Omental fat pad (tissue), 4 donors: ENCODE measurements around the gene ZCWPW1. TPM values are rescaled to one million over a fixed set of nuclear protein-coding genes. Genes with fewer than 3 reads are reported as not detected.

Source experiments
- ATAC-seq: fragments of 150-250 bp; one replicate; pipeline ENCODE4 v1.9.1; 2016; ENCODE audit warnings: mild to moderate bottlenecking, moderate library complexity; ENCODE audit not compliant: low FRiP score
- DNase-seq: peaks from one replicate; pipeline ENCODE4 v3.0.0-alpha.2; 2019; ENCODE audit warnings: low spot score
- total RNA-seq, 4 donors: library from RNA; depleted of rRNA; stranded (reverse); fragments of >200 nt; gene quantifications; one replicate each; pipeline ENCODE4 v1.1.0, GENCODE V29; 2016
- TF ChIP-seq, protein P1 (sequence below), 3 donors: fragments of 450-650 bp; IDR thresholded peaks; one replicate each; pipeline ENCODE4 v1.5.1; 2016 to 2017; ENCODE audit warnings: antibody characterized with exemption in 3 of 3, mild to moderate bottlenecking in 3 of 3, moderate library complexity in 2 of 3

ZCWPW1 gene
- total RNA-seq, 4 donors from 2014 or later = 2.8 to 5.8 (median 3.6) TPM

DNA sequence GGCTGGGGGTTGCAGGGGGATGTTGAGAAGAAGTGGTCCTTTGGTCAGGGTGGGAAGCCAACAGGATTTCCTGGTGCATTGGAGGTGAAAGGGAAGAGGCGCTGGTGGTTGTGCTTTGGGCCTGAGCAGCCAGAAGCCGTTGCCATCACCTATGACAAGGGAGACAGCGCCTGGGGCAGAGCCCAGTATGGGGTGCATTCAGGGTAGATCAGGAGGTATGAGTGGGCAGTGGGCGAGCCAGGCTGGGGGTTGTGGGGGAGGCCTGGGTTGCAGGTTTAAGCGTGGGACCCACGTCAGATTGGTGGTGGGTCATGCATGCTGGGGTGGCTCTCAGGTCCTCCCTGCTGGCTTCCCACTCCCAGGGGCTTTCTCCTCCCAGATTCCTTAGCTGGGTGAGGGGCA, 76.8 kb downstream of the ZCWPW1 start:
- ATAC-seq = no peak
- DNase-seq = no peak
- TF ChIP-seq, protein P1, sequence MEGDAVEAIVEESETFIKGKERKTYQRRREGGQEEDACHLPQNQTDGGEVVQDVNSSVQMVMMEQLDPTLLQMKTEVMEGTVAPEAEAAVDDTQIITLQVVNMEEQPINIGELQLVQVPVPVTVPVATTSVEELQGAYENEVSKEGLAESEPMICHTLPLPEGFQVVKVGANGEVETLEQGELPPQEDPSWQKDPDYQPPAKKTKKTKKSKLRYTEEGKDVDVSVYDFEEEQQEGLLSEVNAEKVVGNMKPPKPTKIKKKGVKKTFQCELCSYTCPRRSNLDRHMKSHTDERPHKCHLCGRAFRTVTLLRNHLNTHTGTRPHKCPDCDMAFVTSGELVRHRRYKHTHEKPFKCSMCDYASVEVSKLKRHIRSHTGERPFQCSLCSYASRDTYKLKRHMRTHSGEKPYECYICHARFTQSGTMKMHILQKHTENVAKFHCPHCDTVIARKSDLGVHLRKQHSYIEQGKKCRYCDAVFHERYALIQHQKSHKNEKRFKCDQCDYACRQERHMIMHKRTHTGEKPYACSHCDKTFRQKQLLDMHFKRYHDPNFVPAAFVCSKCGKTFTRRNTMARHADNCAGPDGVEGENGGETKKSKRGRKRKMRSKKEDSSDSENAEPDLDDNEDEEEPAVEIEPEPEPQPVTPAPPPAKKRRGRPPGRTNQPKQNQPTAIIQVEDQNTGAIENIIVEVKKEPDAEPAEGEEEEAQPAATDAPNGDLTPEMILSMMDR (IDR thresholded peaks at IDR 0.05) = no peak

Other genes starting within 250 kb of the ZCWPW1 start
- gene PVRIG, start 208.8 kb downstream of the ZCWPW1 start, total RNA-seq = 1 to 10 TPM in 2 of 4 donors, under 1 TPM in 1, not detected in 1; 0.74 to 2.2 (median 1.1) TPM
- not detected for gene SPDYE3, start 121.0 kb downstream of the ZCWPW1 start, total RNA-seq
- 10 to 100 TPM; 25.0 to 83.5 (median 36.9) TPM for gene PILRB, start 70.6 kb downstream of the ZCWPW1 start, total RNA-seq
- gene PILRA, start 55.2 kb downstream of the ZCWPW1 start, total RNA-seq = 10 to 100 TPM in 2 of 4 donors, 1 to 10 TPM in 2; 8.6 to 36.9 (median 13.4) TPM
- gene MEPCE, start 1.1 kb upstream of the ZCWPW1 start, total RNA-seq = 10 to 100 TPM; 23.6 to 49.5 (median 36.6) TPM
- gene PPP1R35, start 7.8 kb upstream of the ZCWPW1 start, total RNA-seq = 10 to 100 TPM in 3 of 4 donors, 1 to 10 TPM in 1; 6.1 to 22.2 (median 17.7) TPM
- 1 to 10 TPM in 1 of 4 donors, under 1 TPM in 1, not detected in 2; 0.84 to 1.3 TPM for gene SPACDR, start 35.6 kb upstream of the ZCWPW1 start, total RNA-seq
- 10 to 100 TPM; 15.6 to 36.4 (median 21.4) TPM for gene TSC22D4, start 50.5 kb upstream of the ZCWPW1 start, total RNA-seq
- 1 to 10 TPM in 3 of 4 donors, under 1 TPM in 1; 0.63 to 3.6 (median 2.1) TPM for gene NYAP1, start 55.2 kb upstream of the ZCWPW1 start, total RNA-seq
- gene AGFG2, start 110.5 kb upstream of the ZCWPW1 start, total RNA-seq = 10 to 100 TPM; 10.6 to 45.0 (median 21.3) TPM
- 1 to 10 TPM in 3 of 4 donors, not detected in 1; 1.1 to 4.7 (median 1.7) TPM for gene SAP25, start 145.2 kb upstream of the ZCWPW1 start, total RNA-seq
- 100 to 1,000 TPM in 1 of 4 donors, 10 to 100 TPM in 3; 51.8 to 108 (median 55.7) TPM for gene LRCH4, start 157.4 kb upstream of the ZCWPW1 start, total RNA-seq
- under 1 TPM in 1 of 4 donors, not detected in 3; 0.36 TPM for gene FBXO24, start 157.6 kb upstream of the ZCWPW1 start, total RNA-seq
- gene PCOLCE, start 173.7 kb upstream of the ZCWPW1 start, total RNA-seq = 10 to 100 TPM; 20.6 to 87.2 (median 40.5) TPM
- 1 to 10 TPM; 5.4 to 8.9 (median 7.2) TPM for gene MOSPD3, start 183.8 kb upstream of the ZCWPW1 start, total RNA-seq
- gene TFR2, start 212.8 kb upstream of the ZCWPW1 start, total RNA-seq = under 1 TPM in 1 of 4 donors, not detected in 3; 0.60 TPM
- not detected for gene ACTL6B, start 227.7 kb upstream of the ZCWPW1 start, total RNA-seq
- 100 to 1,000 TPM; 145 to 245 (median 203) TPM for gene GNB2, start 245.0 kb upstream of the ZCWPW1 start, total RNA-seq